Skeletal muscle tissue (tissue), 4 donors: ENCODE measurements around the gene KMT2E. TPM values are rescaled to one million over a fixed set of nuclear protein-coding genes. Genes with fewer than 3 reads are reported as not detected.

ENCODE experiments used
- H3K27ac ChIP-seq: one replicate; pipeline ENCODE4 v1.7.0; 2013; ENCODE audit warnings: mild to moderate bottlenecking, low read depth, low read length, inconsistent platforms
- H3K27me3 ChIP-seq, 3 donors: one replicate each; pipeline ENCODE4 v1.7.0; 2013; ENCODE audit warnings: low read length in 3 of 3; ENCODE audit not compliant: control insufficient read depth in 3 of 3, insufficient read depth in 3 of 3
- H3K36me3 ChIP-seq, 3 donors: one replicate each; pipeline ENCODE4 v1.7.0; 2013; ENCODE audit warnings: low read length in 3 of 3; ENCODE audit not compliant: control insufficient read depth in 3 of 3, insufficient read depth in 3 of 3
- H3K4me1 ChIP-seq, 3 donors: one replicate each; pipeline ENCODE4 v1.7.0; 2013; ENCODE audit warnings: low read length in 3 of 3, mild to moderate bottlenecking in 3 of 3; ENCODE audit not compliant: control insufficient read depth in 3 of 3, insufficient read depth in 3 of 3
- H3K4me3 ChIP-seq, 3 donors: one replicate each; pipeline ENCODE4 v1.7.0; 2013; ENCODE audit warnings: low read length in 3 of 3
- H3K9ac ChIP-seq, 3 donors: one replicate each; pipeline ENCODE4 v1.7.0; 2013; ENCODE audit warnings: low read length in 3 of 3, mild to moderate bottlenecking in 3 of 3, moderate library complexity in 2 of 3, low read depth in 1 of 3
- H3K9me3 ChIP-seq, 3 donors: one replicate each; pipeline ENCODE4 v1.7.0; 2013; ENCODE audit warnings: low read length in 3 of 3; ENCODE audit not compliant: control insufficient read depth in 3 of 3
- total RNA-seq: library from RNA; depleted of rRNA; stranded (reverse); fragments of >200 nt; gene quantifications from one replicate; pipeline ENCODE4 v1.2.3, GENCODE V29; 2014
- donor health status: Osteomylitis.

The KMT2E gene
- total RNA-seq, 1 donor from 2014 or later, result 59.0 TPM

DNA sequence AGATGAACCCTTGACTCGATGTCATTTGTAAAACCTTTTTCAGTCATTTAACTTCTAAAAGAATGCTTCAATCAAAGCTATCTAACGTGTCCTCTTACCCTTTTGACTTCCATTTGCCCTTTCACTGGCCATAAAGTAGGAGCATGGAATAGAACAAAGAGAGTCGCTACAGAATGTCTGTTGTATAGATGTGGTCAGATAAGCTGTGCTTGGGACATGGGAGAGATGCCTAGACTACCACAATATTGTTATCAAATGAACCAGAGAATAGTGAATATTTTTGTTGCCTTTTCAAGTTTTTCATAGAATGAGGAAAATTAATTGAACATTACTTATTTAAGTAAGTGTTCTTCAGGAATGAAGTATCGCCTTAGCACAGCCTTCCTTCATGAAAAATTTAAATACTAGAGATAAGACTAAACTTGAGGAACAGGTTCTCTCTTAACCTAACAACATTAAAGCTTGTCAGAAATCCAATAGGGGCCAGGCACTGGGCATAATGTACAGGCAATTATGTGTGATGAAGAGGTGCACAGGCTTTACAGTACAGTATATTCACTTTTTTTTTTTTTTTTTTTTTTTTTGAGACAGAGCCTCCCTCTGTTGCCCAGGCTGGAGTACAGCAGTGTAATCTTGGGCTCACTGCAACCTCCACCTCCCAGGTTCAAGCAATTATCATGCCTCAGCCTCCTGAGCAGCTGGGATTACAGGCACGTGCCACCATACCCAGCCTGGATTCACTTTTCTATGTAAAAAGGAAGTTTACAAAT lies 7.5 kb upstream of the KMT2E start:
- Histone ChIP-seq H3K9me3 (no peaks in the 10 kb centered on the region), H3K9ac (peak overlapping the region in 2 of 3 donors; percentile 9 to 20), H3K4me1 (peaks cover 40 to 66% (median 65%) of the 10 kb centered on the region in 3 donors), H3K36me3 (peaks cover 0 to 2% (median 0%) of the 10 kb centered on the region in 3 donors), H3K27ac (peak overlapping the region; percentile 33), H3K27me3 (no peaks in the 10 kb centered on the region), H3K4me3 (no peak overlapping the region)

DNA sequence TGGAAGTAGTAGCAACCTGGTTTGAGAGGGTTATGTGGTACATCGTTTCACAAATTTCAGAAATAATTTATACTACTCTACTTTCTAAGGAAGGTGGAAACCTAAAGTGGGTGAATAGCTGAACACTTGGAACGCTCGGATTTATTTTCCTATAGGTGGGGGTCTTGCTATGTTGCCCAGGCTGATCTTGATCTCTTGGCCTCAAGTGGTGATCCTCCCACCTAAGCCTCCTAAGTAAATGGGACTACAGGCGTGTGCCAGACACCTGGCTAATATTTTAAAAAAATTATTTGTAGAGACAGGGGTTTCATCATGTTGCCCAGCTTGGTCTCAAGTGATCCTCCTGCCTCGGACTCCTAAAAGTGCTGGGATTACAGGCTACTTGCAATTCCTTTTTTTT lies 6.7 kb upstream of the KMT2E start:
- peak overlapping the region; percentile 33 for H3K27ac ChIP-seq
- no peaks in the 10 kb centered on the region for H3K27me3 ChIP-seq
- H3K36me3 ChIP-seq, result peaks cover 0 to 2% (median 0%) of the 10 kb centered on the region in 3 donors
- peaks cover 32 to 60% (median 59%) of the 10 kb centered on the region in 3 donors for H3K4me1 ChIP-seq
- no peaks in the 10 kb centered on the region for H3K9me3 ChIP-seq
- no peak overlapping the region for H3K4me3 ChIP-seq
- peak overlapping the region in 1 of 3 donors; percentile 9 for H3K9ac ChIP-seq

- Histone ChIP-seq H3K36me3 (peaks cover 0 to 8% (median 2%) of the 10 kb centered on the region in 3 donors), H3K4me3 (peak overlapping the region; percentile 93 to 100 (median 98)), H3K4me1 (peaks cover 14 to 40% (median 35%) of the 10 kb centered on the region in 3 donors), H3K9ac (peak overlapping the region; percentile 71 to 100 (median 100)), H3K27me3 (no peaks in the 10 kb centered on the region), H3K9me3 (no peaks in the 10 kb centered on the region), H3K27ac (peak overlapping the region; percentile 95)
Measured at GRCh38 chr7:105009667-105010503, 4.1 kb upstream of the KMT2E start.

- Histone ChIP-seq H3K9ac (peak overlapping the region; percentile 100), H3K4me1 (peaks cover 14 to 37% (median 29%) of the 10 kb centered on the region in 3 donors), H3K27ac (peak overlapping the region; percentile 95), H3K9me3 (no peaks in the 10 kb centered on the region), H3K27me3 (no peaks in the 10 kb centered on the region), H3K36me3 (peaks cover 0 to 8% (median 2%) of the 10 kb centered on the region in 3 donors), H3K4me3 (peak overlapping the region; percentile 93 to 100 (median 98))
Measured at GRCh38 chr7:105010504-105011130, 3.4 kb upstream of the KMT2E start.

- Histone ChIP-seq H3K27me3 (no peaks in the 10 kb centered on the region), H3K4me1 (peaks cover 14 to 36% (median 30%) of the 10 kb centered on the region in 3 donors), H3K27ac (peak overlapping the region; percentile 95), H3K4me3 (peak overlapping the region; percentile 93 to 100 (median 98)), H3K36me3 (peaks cover 0 to 8% (median 2%) of the 10 kb centered on the region in 3 donors), H3K9me3 (no peaks in the 10 kb centered on the region), H3K9ac (peak overlapping the region; percentile 100)
Measured at GRCh38 chr7:105011141-105011830, 2.7 kb upstream of the KMT2E start.

DNA sequence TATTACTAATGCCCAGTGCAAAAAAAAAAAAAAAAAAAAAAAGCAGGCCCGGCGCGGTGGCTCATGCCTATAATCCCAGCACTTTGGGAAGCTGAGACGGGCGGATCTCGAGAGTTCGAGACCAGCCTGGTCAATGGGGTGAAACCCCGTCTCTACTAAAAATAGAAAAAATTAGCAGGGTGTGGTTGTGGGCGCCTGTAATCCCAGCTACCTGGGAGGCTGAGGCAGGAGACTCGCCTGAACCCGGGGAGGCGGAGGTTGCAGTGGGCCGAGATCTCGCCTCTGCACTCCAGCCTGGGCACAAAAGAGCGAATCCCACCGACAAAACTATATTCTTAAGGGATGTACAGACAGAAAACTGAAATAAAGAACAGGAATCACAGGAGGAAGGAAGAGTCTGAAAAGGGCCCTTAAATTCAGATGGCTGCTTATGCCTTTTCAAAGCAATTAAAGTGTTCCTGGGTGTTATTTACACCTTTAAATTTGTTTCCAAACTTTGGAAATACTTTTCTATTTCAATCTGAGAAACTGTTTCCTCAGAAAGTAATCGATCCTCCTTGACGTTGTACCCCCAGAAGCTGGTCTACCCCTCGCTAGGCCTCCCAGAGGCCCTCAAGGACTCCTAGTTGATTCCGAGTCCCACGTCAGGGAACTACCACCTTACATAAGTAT lies 2.0 kb upstream of the KMT2E start:
- Histone ChIP-seq H3K9me3 (no peaks in the 10 kb centered on the region), H3K4me1 (peaks cover 16 to 36% (median 36%) of the 10 kb centered on the region in 3 donors), H3K9ac (peak overlapping the region; percentile 100), H3K36me3 (peaks cover 0 to 8% (median 2%) of the 10 kb centered on the region in 3 donors), H3K4me3 (peak overlapping the region; percentile 93 to 100 (median 98)), H3K27me3 (no peaks in the 10 kb centered on the region), H3K27ac (peak overlapping the region; percentile 95)

GRCh38 chr7:105012503-105013220 lies 1.3 kb upstream of the KMT2E start:
- Histone ChIP-seq H3K27me3 (no peaks in the 10 kb centered on the region), H3K27ac (peak overlapping the region; percentile 95), H3K4me1 (peaks cover 17 to 37% (median 29%) of the 10 kb centered on the region in 3 donors), H3K9me3 (no peaks in the 10 kb centered on the region), H3K36me3 (peaks cover 0 to 8% (median 2%) of the 10 kb centered on the region in 3 donors), H3K9ac (peak overlapping the region; percentile 100), H3K4me3 (peak overlapping the region; percentile 93 to 100 (median 98))

GRCh38 chr7:105013221-105013815 lies 687 bp upstream of the KMT2E start:
- no peaks in the 10 kb centered on the region for H3K9me3 ChIP-seq
- H3K4me3 ChIP-seq, result peak overlapping the region; percentile 93 to 100 (median 98)
- H3K27me3 ChIP-seq, result no peaks in the 10 kb centered on the region
- H3K27ac ChIP-seq, result peak overlapping the region; percentile 95
- peaks cover 20 to 36% (median 23%) of the 10 kb centered on the region in 3 donors for H3K4me1 ChIP-seq
- peak overlapping the region; percentile 100 for H3K9ac ChIP-seq
- H3K36me3 ChIP-seq, result peaks cover 0 to 8% (median 2%) of the 10 kb centered on the region in 3 donors
